ENCODE measurements around the gene STAG3.
"Not testable (repeated sequence)": the region's sequence is repeated elsewhere in the genome, so short reads cannot be mapped to it uniquely, and the experiment has no call there.

The STAG3 gene

DNA sequence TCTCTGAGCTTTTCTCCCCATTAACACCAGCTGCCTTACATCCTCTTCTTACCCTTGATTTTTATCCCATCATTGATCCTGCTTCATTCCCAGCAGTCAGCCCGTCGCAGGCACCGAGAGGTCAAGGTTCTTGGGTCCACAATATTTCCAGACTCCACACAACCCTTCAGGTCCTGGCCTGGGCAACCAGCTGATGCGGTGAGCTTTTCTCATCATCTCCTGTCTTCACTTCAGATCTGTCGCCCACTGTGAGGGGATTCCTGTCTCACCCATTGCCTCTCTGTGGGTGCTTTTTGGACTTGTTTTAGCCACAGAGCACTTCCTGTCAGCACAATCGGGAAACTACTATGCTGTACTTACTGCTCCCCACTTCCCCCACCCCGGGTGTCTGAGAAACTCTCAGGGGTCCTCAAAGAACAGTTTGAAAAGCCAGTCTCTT lies 33.6 kb downstream of the STAG3 start:
- Histone ChIP-seq H3K36me3 (no peaks in the 10 kb centered on the region), H3K27ac (no peak overlapping the region), H3K4me3 (no peak overlapping the region), H3K4me1 (peaks cover 57% of the 10 kb centered on the region), H4K20me1 (no peaks in the 10 kb centered on the region), H3K9ac (peak overlapping the region; percentile 8; the same call in 1 of the 2 replicates), H3K9me3 (no peaks in the 10 kb centered on the region), H3K4me2 (peak overlapping the region; percentile 75), H3K27me3 (no peaks in the 10 kb centered on the region; the same call in 1 of the 2 replicates)
- TF ChIP-seq Cebpa-rat (IDR thresholded peaks at IDR 0.05): no peak

DNA sequence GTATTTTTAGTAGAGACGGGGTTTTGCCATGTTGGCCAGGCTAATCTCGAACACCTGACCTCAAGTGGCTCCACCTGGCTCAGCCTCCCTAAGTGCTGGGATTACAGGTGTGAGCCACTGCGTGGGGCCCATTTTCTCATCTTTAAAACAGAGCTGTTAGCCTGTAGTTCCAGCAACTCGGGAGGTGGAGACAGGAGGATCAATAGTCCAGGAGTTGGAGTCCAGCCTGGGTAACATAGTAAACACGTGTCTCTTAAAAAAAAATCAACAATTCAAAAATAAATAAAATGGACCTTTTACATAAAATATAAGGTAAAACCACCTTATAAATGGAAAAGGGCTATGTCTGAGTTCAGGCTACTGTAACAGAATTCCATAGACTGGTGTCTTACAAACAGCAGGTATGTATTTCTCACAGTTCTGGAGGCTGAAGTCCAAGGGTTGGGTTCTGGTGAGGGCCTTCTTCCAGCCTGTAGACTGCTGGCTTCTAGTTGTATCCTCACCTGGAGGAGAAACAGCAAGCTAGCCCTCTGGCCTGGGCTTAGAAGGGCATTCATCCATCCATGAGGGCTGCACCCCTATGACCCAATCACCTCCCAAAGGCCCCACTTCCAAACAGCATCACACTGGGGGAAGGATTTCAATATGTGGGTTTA lies 35.0 kb downstream of the STAG3 start:
- TF ChIP-seq Cebpa-rat (IDR thresholded peaks at IDR 0.05): no peak
- H3K4me2 ChIP-seq: peak overlapping the region; percentile 80
- no peak overlapping the region; the same call in 1 of the 2 replicates for H3K9ac ChIP-seq
- no peaks in the 10 kb centered on the region for H3K9me3 ChIP-seq
- no peaks in the 10 kb centered on the region; the same call in 1 of the 2 replicates for H3K27me3 ChIP-seq
- no peak overlapping the region for H3K4me3 ChIP-seq
- peaks cover 67% of the 10 kb centered on the region for H3K4me1 ChIP-seq
- no peaks in the 10 kb centered on the region for H3K36me3 ChIP-seq
- no peak overlapping the region for H3K27ac ChIP-seq
- H4K20me1 ChIP-seq: no peaks in the 10 kb centered on the region

- no peaks in the 10 kb centered on the region for H3K9me3 ChIP-seq
- peak overlapping the region; percentile 80 for H3K4me2 ChIP-seq
- TF ChIP-seq Cebpa-rat (IDR thresholded peaks at IDR 0.05): no peak
- peaks cover 72% of the 10 kb centered on the region for H3K4me1 ChIP-seq
- no peaks in the 10 kb centered on the region; the same call in 1 of the 2 replicates for H3K27me3 ChIP-seq
- H3K27ac ChIP-seq: no peak overlapping the region
- H3K4me3 ChIP-seq: no peak overlapping the region
- no peaks in the 10 kb centered on the region for H4K20me1 ChIP-seq
- no peaks in the 10 kb centered on the region for H3K36me3 ChIP-seq
- H3K9ac ChIP-seq: peak overlapping the region; percentile 3; the same call in 1 of the 2 replicates
Measured at GRCh38 chr7:100213672-100214071, 36.0 kb downstream of the STAG3 start.

DNA sequence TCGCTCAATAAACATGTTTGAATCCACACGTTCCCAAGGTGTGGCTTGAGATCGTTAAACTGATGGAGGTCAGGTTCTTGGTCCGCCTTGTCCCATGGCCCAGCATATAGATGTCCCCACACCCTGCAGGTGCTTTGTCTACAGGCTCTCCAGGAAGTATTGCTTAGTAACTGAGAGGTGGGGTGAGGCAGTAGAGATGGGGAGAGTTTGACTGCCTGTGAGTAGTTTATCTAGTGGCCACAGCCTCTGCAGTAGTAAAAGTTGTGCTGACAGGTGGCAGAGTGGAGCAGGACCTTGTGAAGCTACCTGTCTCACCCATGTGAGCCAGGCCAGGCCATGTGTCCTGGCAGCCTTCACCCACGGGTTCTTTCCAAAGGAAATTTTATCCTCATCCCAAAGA lies 36.6 kb downstream of the STAG3 start:
- H3K9me3 ChIP-seq, H3K4me3 ChIP-seq, H3K9ac ChIP-seq, H3K27me3 ChIP-seq, H3K27ac ChIP-seq, H3K36me3 ChIP-seq, H4K20me1 ChIP-seq: not testable (repeated sequence)
- Histone ChIP-seq H3K4me2 (peak overlapping the region; percentile 80), H3K4me1 (peaks cover 79% of the 10 kb centered on the region)

- H4K20me1 ChIP-seq: no peaks in the 10 kb centered on the region
- 0 out of 2 replicates have a peak overlapping the region, but pooled peaks have one; percentile 17 for H3K4me2 ChIP-seq
- no peak overlapping the region for H3K4me3 ChIP-seq
- H3K36me3 ChIP-seq: no peaks in the 10 kb centered on the region
- H3K4me1 ChIP-seq: peaks cover 89% of the 10 kb centered on the region
- H3K9ac ChIP-seq: no peak overlapping the region
- H3K27me3 ChIP-seq: no peaks in the 10 kb centered on the region
- no peak overlapping the region for H3K27ac ChIP-seq
- H3K9me3 ChIP-seq: no peaks in the 10 kb centered on the region
- TF ChIP-seq Cebpa-rat (IDR thresholded peaks at IDR 0.05): no peak
Measured at GRCh38 chr7:100215895-100216294, 38.2 kb downstream of the STAG3 start.

DNA sequence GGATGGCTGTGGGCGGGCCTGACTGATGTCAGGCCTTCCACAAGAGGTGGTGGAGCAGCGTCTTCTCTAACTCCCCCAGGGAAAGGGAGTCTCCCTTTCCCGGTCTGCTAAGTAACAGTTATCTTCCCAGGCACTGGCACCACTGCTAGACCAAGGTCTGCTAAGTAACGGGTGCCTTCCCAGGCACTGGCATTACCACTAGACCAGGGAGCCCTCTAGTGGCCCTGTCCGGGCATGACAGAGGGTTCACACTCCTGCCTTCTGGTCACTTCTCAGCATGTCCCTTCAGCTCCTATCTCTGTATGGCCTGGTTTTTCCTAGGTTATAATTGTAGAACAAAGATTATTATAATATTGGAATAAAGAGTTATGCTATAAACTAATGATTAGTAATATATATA lies 40.2 kb downstream of the STAG3 start:
- H3K9ac ChIP-seq, H4K20me1 ChIP-seq, H3K27me3 ChIP-seq, H3K4me3 ChIP-seq, H3K27ac ChIP-seq, H3K36me3 ChIP-seq, H3K9me3 ChIP-seq: not testable (repeated sequence)
- H3K4me1 ChIP-seq: peaks cover 87% of the 10 kb centered on the region
- peak overlapping the region; percentile 89 for H3K4me2 ChIP-seq

- H3K27me3 ChIP-seq: no peaks in the 10 kb centered on the region
- H3K9me3 ChIP-seq: no peaks in the 10 kb centered on the region
- peak overlapping the region; percentile 39; the same call in 1 of the 2 replicates for H3K9ac ChIP-seq
- no peaks in the 10 kb centered on the region for H4K20me1 ChIP-seq
- H3K4me3 ChIP-seq: peak overlapping the region; percentile 55; the same call in 1 of the 2 replicates
- H3K4me1 ChIP-seq: peaks cover 73% of the 10 kb centered on the region
- peaks cover 16% of the 10 kb centered on the region; the same call in 1 of the 2 replicates for H3K36me3 ChIP-seq
- H3K27ac ChIP-seq: peak overlapping the region; percentile 82
- no peak for TF ChIP-seq Cebpa-rat (IDR thresholded peaks at IDR 0.05)
- H3K4me2 ChIP-seq: peak overlapping the region; percentile 89
Measured at GRCh38 chr7:100219271-100219737, 41.6 kb downstream of the STAG3 start.

GRCh38 chr7:100219801-100220585 lies 42.3 kb downstream of the STAG3 start, which contains the start of gene PVRIG:
Gene PVRIG (plus strand): TSS chr7:100219949. CDS start chr7:100219971, 22 bp downstream.
- peaks cover 66% of the 10 kb centered on the region for H3K4me1 ChIP-seq

GRCh38 chr7:100220586-100221230 lies 43.0 kb downstream of the STAG3 start:
- H3K4me2 ChIP-seq: peak overlapping the region; percentile 89
- H3K27me3 ChIP-seq: no peaks in the 10 kb centered on the region
- no peaks in the 10 kb centered on the region for H4K20me1 ChIP-seq
- peak overlapping the region; percentile 55; the same call in 1 of the 2 replicates for H3K4me3 ChIP-seq
- H3K9me3 ChIP-seq: no peaks in the 10 kb centered on the region
- peaks cover 16% of the 10 kb centered on the region; the same call in 1 of the 2 replicates for H3K36me3 ChIP-seq
- peak overlapping the region; percentile 82 for H3K27ac ChIP-seq
- H3K9ac ChIP-seq: peak overlapping the region; percentile 64
- no peak for TF ChIP-seq Cebpa-rat (IDR thresholded peaks at IDR 0.05)
- H3K4me1 ChIP-seq: peaks cover 60% of the 10 kb centered on the region

More at GRCh38 chr7:100219801-100220585, 42.3 kb downstream of the STAG3 start, which contains the start of gene PVRIG:
- peak within 1 kb of the TSS; percentile 89 for H3K4me2 ChIP-seq
- not testable (repeated sequence) for H3K27me3 ChIP-seq, H4K20me1 ChIP-seq, H3K9me3 ChIP-seq
- H3K27ac ChIP-seq: peak within 1 kb of the TSS; percentile 82
- H3K4me3 ChIP-seq: peak within 1 kb of the TSS; percentile 55; the same call in 1 of the 2 replicates
- peak within 1 kb of the TSS; percentile 64 for H3K9ac ChIP-seq
- H3K36me3 ChIP-seq: peaks cover 16% of the 10 kb centered on the region; the same call in 1 of the 2 replicates
